Stimulated activated CD8-positive, alpha-beta memory T cell treated with anti-CD3 and anti-CD28 coated beads, Interleukin-4, amount 100 ng/mL, for 48 hours (primary cell): Measurements from ENCODE around the gene TMEM154.

Source experiments
- DNase-seq: peaks from one replicate; pipeline ENCODE4 v3.0.0-alpha.2; 2020

TMEM154 gene

DNA sequence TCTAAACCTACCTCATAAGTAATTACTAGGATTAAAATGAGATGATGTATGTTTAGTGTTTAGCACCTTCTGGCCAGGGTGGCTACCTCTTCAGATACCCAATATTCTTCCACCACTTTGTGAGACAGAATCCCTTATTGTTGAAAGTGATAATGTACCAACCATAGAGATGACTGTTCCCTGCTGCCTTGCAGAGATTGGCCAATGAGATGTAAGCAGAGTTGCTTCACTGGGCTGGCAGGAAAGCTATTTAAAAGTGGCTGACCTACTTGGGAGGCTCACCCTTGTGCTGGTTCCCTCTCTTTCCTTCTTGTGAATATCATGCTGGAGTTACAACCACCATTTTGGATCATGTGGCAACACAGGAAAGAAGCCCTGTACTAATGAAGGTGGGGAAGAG lies 58.9 kb downstream of the TMEM154 start:
- DNase-seq: no peak

DNA sequence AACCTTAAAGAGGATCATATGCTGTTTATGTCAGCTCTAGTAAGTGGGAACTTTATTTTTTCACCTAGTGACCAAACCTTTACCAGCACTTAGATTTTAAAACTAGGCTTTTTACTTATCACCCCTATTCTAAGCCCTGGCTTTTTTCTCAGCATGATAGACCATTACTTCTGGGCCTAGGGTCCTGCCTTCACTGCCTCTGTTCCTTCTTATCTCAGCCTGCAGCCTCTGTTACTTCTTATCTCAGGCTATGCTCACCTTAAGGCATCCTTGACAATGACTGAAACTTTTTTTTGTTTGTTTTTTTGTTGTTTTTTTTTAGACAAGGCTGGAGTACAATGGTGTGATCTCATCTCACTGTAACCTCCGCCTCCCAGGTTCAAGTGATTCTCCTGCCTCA lies 59.6 kb downstream of the TMEM154 start:
- no peak for DNase-seq

DNA sequence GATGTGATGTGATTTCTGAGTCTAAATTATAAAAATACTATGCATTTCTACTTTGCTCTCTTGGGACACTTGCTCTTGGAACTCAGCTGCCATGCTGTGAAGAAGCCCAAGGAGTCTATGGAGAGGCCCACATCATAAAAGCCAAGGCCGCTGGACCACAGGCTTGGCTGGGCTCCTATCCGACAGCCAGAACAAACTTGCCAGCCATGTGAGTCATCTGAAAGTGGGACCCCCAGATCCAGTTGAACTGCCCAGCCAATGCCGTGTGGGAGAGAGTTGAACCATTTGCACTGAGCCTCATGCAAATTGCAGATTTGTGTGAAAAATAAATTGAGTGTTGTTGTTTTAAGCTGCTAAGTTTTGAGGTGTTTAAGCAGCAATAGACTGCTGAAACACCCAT lies 60.2 kb downstream of the TMEM154 start:
- DNase-seq: no peak

DNA sequence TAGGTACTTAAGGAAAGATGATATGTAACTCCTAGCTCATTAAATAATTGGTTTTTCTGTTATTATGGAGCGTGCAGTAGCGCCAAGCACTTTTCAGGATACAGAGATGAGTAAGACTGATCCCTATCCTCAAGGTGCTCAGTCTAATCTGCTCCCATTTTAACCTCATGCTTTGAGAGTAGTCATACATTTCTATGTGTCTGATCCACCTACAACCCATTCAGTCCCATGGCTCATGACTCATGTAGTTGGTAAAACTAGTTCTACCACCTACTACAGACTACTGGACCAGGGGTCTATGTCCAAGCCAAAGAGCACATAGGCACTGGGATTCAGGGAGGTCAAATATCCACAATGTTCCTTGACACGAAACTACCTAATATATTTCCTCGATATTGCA lies 60.8 kb downstream of the TMEM154 start:
- DNase-seq: no peak

DNA sequence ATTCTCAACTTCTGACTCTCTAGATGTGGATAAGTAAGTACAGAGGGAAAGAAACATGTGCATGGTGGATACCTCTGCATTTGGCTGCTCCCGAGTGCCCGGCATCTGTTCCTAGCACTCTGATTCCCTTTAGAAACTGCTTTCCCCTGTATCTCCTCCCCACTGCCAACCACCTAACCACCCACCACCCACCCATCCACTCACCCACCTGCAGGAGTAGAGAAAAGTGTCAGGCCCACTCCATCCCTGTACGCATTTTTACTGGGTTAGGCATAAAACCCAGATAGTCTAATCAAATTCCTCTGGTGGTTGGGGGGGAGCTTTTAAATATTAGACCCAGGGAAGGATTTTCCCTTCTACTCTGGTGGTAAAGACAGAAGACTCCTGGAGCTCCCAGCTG lies 63.0 kb downstream of the TMEM154 start:
- no peak for DNase-seq

DNA sequence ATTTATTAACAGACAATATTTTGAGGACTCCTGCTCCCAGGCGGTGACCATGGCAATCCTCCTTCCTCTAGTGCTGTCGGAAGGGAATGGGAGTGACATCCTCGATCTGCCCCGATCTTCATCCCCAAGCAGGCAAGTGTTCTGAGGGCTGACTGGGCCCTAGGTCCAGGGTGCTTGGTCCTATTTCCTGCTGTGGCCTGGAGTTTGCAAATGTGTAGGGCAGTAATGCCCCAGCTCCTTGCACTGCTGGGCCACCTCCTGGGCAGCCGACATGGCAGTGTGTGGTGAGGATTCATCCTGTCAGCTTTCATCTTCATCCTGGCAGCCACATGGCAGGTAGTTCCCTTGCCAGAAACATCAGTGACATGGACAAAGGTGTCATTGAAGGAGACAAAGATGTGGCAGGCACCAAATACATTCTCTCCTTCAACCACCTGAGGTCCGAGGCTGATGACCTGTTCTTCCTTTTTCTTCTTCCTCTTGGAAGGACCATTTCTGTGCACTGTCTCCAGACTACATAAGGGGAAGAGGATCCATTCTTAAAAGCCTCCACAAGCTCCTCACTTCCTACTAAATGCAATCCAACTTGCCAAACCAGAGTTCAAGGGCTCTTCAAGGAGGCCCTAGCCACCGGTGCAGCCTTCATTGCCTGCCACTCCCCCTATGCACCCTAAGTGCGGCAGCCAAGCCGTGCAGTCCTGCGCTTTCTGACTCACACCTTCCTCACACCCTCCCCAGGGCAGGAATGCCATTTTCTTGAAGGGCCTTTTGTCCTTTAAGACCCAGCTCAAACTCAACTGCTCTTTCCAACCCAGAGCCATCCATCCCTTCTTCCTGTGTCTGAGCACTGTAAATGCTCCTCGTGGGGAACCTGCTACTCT lies 65.7 kb downstream of the TMEM154 start:
- DNase-seq: no peak

DNA sequence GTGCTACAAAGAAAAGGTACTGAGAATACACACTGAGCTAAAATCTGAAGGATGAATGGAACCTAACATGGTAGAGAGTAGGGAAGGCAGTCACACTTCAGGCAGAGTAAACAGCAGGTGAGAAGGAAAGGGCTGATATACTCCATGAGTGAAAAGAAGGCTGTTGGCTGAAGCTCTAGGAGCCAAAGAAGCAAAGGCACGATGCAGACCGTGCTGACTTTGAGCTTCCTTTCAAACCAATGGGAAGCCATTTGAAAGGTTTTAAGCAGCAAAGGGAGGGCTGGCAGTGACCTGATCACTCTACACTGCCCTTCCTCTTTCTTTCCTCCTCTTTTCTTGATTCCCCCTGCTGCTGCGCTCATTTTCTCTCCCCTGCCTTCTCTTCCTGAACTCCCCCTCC lies 66.4 kb downstream of the TMEM154 start:
- DNase-seq: no peak

DNA sequence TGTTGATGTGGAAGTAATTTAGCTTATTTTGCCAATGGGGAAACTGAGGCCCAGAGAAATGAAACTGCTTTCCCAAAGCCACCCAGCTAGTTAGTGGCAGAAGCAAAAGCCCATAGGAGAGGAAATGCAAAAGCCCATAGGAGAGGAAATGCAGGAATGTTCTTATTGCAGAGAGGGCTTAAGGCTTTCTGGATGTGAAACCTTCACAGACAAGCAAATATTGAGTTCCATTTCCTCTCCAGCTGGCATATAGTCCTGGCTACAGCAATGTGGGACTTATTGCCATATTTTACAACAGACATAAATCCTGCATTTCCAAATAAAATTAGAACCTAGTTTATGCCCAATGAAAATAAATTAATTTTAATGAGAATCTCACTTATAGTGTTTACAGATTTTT lies 69.7 kb downstream of the TMEM154 start:
- DNase-seq: no peak

DNA sequence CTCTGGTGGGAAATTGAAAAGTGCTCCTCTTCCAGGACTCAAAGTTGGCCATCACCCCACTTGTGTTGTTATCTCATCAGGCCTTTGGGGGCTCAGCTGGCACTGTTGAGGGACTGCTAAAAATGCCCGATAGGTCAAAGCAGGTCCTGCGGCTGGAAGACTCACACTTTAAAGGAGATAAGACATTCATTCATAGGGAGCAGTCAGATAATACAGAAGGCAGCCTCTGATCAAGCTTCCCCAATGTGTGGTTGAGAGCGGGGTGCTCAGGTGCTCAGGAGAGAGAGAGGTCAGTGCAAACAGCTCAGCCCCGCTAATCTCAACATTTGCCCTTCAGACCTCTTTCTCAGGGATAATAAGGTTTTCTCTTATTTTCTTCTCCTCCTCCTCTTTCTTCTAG lies 70.3 kb downstream of the TMEM154 start:
- DNase-seq: no peak

DNA sequence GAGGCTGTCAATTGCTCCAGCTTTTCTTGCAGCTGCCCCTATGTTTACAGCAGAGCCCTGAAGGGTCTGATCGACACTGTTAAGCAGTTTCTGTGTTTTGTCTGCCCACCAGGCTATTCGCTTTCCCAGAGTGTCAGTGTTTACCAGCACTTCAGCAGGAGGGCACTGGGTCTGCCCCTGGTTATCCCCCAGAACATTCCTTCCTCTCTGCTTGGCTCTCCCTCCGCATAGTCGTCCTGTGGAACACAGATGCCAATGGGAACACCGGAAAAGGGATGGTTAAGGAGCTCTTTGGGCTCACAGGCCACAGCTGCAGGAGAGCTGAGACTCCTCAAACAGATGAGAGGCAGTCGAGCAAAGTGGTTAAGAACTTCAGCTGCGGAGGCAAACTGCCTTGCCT lies 72.6 kb downstream of the TMEM154 start:
- no peak for DNase-seq

DNA sequence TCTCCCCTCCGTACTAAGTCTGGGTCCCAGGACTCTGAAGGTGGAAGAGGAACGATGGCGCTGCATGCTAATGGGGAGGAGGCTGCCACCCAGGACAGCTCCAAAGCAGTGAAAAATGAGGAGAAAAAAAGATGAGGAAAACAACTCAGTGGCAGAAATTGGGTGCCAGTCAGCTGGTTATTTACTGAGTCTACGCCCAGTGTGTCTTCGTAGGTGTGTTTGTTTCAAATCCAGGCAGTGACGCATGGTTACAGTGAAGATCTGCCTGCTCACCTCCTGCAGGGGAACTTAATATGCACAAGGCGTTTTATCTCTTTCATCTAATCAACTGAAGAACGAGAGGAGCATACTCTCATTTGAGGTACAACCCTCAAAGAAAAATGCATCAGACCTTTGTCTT lies 73.0 kb downstream of the TMEM154 start:
- DNase-seq: no peak

DNA sequence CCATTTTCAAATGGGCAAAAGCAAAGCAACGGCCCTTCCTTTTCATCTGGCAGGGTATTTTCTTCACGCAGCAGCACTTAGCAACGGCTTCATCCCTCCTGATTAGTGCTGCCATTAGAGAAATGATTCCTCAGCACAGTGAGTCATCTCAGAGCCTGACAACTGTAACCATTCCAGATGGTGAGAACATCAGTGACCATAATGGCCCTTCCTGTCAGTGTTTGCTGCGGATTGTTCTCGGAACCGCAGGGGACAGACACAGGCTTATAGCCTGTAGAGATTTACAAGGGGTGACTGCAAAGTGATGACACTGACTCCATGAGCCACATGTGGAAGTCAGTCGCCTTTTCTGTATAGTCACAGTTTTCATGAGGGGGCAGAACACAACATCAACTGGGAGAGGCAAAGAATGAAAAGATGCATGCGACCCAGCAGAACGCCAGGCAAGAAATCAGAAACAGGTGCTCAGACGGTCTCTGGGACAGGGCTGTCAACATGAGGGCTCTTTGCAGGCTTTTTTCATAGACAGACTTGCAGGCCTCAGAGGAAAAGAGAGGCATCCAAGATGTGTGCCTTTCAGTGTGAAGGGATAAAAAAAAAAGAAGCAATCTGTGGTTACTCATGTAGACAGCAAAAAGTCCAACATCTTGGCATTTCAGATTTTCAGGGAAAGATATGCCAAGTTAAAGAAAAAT lies 74.0 kb downstream of the TMEM154 start:
- DNase-seq: no peak

DNA sequence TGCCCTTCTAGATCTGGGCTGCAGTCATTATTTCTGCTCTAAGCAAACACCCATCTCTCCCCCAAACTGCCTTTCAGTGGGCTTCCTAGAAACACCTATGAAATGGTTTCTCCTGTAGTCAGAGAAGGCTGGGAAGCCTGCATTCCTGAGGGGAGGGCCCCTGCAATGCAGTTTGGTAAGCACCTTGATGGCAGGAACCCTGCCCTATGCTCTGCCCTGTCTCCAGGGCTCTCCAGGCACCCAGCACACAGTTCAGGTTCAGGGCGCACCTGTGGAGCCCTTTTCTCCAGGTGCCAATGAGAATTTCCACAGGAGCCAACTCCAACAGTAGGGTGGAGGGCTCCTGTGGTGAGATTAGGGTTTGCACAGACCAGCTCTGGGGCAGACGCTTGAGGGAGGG lies 74.8 kb downstream of the TMEM154 start:
- no peak for DNase-seq

DNA sequence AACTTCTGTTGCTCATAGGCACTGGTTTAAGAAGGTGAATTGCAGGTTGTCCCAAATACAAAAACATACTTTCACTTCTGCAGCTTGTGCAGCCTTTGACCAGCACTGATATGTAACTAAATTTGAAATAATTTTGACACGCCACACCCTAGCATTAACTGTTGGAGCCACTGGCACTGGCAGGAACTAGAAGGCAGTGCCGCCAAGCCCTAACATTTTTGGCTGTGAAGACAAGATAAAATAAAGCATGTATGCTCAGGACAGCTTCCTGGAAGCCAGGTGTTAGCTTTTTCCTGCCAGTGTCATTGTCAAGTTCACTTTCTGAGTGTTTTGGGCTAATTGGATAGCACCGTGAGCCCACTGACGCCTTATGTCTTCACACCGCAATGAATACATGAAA lies 78.6 kb downstream of the TMEM154 start:
- no peak for DNase-seq

DNA sequence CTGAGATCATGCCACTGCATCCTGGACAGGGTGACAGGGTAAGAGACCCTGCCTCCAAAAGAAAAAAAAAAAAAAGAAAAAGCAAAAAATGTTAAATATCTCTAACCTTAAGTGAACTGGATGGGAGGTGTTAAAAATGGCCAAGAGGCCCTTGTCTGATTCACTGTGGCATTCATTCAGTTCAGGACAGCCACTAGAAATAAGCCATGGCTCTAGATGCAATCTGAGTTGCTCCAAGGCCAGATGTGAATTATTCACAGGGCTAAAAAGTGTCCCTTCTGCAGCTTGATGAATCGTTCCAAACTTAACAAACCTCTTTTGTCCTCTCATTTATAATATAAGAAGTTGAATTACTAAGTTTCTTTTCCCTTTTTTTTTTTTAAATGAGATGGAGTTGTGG lies 80.2 kb downstream of the TMEM154 start:
- DNase-seq: no peak

DNA sequence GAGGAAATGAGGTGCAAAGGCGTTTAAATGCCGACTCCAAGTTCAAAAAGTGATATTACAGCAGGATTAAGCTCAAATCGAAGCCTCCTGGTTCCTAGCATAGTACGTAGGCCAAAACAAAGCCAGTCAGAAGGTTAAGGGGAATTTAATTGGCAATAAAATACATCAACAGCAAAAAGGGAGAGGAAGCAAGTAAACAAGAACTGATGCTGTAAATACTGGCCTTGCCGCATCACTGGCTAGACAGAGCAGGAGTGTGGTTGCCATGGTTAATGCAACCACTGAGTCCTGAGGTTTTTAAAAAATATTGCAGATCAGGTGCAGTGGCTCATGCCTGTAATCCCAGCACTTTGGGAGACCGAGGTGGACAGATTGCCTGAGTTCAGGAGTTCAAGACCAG lies 80.7 kb downstream of the TMEM154 start:
- DNase-seq: no peak

DNA sequence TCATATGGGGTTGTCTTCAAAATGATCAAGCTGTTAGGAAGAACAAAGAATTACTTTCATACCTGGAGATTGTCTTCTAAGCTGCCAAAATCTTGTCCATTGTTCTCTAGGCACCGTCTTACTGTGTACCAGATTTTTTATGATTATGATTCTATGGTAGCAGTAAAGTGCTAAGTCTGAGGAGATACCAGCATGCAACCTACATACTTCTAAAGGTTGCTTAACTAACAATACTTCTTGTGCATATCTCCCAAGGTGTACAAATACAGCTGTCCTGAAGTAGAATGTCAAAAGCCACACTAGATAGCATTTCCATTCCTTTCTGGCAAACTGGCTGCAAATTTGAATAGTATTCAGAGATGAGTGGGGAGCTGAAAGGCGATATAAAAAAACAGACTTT lies 81.3 kb downstream of the TMEM154 start:
- DNase-seq: no peak

DNA sequence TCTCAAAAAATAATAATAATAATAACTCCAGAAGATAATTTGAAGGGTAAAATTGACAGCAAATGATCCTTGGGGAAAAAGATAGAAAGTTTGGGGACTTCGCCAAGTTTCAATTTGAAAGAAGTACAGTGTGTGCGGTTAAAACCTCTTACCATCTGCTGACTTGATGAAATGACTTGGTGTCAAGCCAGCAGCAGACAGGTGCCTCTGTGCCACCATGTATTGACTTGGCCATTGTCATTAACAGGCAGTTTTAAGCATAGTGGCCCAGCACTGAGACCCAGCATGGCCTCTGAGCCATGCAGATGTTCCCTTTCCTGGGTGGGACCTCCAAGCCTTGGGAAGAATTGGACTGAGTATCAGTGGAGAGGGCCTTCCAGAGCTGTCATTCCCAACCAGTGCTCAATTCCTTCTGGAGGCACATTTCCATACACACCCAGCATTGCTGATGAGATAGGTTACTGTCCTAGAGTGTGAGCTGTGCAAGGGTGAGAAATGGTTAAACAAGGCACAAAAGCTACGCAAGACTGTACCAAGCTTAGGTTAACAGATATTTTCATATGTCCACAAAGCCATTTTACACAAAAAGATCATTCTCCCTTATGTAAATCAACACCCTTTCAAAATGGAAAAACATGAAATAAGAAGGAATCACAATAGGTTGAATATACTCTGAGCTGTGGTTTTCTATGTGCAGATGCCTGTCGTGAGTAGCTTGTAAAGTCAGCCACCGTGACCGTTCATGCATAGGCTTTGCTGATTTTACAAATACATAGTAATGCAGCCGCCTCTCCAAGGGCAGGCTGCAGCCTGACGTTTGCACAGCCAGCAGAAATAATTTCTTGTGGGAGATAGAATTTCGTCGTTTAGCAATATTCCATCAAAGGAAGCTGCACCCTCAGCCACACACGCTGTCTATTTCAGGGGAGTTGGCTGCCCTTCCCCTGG lies 84.5 kb downstream of the TMEM154 start:
- DNase-seq: no peak

DNA sequence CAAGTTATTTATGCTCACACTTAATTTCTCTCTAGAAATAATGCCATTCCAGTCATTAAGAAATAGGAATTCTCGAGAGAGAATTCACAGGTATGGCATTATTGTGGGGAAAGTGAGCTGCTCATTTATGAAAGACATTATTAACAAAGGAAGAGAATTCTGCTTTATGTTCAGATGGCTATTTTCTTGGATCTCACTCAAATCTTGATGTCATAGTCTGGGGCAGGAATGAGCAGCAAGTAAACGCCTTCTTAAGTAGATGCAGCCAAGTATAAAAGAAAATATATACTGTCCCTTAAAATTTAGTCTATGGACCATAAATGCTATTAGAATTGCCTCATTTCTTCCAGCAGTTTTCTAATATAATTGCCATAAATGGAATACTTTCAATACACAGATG lies 85.7 kb downstream of the TMEM154 start:
- DNase-seq: no peak

DNA sequence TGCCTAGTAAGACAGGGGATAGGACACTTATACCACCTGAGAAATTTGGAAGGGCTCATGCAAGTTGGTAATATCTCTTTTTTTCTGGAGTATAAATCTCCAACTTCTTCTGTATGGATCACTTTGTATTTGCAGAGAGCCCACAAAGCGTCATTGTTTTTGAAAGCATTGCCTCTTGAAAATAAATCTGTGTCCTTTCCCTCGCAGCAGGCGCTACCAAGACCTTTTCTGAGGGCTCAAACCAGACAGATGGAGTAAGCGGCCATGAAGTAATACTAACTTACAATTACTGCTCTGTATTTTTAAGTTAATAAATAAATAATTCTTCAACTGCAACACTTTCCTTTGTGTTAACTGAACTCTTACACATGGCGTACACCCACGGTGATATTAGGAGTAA lies 87.9 kb downstream of the TMEM154 start:
- DNase-seq: no peak

DNA sequence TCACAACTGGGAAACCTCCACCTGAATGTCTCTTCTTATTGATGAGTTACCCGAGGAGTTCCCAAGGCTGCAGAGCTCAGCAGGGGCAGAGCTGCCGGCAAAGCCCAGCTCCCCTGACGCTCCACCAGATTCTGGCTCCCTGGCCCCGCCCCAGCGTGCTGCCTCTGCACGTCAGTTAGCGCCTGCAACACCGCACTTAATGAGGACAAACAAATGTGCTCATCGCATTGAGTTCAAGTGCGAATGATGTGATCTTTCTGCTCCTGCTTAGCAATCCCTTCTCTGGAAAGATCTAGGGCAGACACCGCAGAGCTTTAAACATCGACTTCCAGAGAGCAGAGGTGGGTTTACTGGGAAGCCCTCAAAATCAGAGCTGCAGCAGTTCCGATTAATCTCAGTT lies 88.4 kb downstream of the TMEM154 start:
- peak; percentile 50 for DNase-seq

DNA sequence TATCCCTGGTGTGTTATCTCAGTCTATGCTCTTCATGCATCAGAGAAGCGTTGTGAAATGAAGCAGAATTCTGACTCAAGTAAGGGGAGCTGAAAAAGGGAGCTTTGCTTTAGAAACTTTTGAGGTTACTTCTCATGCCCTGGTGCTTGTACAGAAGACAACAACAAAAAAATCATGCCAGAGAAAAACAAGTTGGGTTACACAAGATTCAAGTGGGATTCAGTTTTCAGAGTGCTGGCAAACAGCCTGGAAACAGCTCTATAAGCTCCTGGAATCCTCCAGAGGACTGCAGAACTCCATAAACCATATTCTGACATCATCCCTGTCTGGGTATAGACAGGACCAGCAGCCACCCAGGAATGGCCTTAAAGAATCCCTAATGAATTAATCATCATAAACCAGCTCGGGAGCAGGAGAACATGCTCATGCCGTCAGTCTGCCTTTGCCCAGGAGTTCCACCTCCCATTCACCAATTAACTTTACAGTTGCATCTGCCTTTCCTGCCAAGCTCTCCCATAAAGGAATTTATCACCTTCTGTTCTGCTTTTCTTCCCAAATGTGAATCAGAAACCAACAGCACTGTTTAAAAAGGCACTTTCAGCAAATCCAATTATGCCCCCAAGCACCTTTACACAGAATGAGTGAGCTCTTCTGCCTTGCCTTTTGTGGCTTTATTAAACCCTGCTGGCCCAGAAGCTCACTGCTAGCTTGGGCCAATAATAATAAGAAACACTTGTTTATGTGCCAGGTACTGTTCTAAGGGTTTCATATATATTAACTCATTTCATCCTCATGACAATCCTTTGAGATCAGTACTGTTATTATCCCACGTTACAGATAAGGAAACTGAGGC lies 89.4 kb downstream of the TMEM154 start:
- DNase-seq: no peak

DNA sequence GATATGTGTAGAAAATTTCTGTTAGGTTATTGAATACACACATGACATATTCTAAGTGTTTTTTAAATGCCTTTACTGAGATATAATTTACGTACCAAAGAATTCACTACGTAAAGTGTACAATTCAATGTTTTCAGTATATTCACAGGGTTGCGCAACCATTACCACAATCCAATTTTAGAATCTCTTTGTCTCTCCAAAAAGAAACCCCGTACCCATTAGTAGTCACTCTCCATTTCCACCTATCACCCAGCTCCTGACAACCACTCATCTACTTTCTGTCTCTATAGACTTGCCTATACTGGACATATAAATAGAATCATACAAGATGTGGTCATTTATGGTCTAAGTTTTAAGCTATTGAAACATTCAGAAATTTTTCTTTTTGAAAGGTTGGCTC lies 90.9 kb downstream of the TMEM154 start:
- no peak for DNase-seq
